Measurements from ENCODE around the gene TBCC.

GRCh38 chr6:42766163-42766670 lies 20.3 kb upstream of the TBCC start:
- TF ChIP-seq, protein P1, sequence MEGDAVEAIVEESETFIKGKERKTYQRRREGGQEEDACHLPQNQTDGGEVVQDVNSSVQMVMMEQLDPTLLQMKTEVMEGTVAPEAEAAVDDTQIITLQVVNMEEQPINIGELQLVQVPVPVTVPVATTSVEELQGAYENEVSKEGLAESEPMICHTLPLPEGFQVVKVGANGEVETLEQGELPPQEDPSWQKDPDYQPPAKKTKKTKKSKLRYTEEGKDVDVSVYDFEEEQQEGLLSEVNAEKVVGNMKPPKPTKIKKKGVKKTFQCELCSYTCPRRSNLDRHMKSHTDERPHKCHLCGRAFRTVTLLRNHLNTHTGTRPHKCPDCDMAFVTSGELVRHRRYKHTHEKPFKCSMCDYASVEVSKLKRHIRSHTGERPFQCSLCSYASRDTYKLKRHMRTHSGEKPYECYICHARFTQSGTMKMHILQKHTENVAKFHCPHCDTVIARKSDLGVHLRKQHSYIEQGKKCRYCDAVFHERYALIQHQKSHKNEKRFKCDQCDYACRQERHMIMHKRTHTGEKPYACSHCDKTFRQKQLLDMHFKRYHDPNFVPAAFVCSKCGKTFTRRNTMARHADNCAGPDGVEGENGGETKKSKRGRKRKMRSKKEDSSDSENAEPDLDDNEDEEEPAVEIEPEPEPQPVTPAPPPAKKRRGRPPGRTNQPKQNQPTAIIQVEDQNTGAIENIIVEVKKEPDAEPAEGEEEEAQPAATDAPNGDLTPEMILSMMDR (IDR thresholded peaks at IDR 0.05 in 4 of 5, conservative IDR thresholded peaks at IDR 0.05 in 1 of 5), result no peak
- TF ChIP-seq POLR2A (IDR thresholded peaks at IDR 0.05), result no peak
